HEK293 (cell line): Measurements from ENCODE around the gene DLGAP4.
"Not testable (repeated sequence)": the region's sequence is repeated elsewhere in the genome, so short reads cannot be mapped to it uniquely, and the experiment has no call there.

Source experiments
- CTCF ChIA-PET: fragments of 350-600 bp; formaldehyde crosslinking; extraction: SDS; loops from one replicate; lab custom pipeline; 2021; ENCODE audit warnings: antibody characterized with exemption; lab: Yijun Ruan, JAX
- POLR2A ChIA-PET: fragments of 300-600 bp; formaldehyde crosslinking; extraction: SDS; loops from one replicate; lab custom pipeline; 2020; ENCODE audit warnings: antibody characterized with exemption, inconsistent platforms; lab: Yijun Ruan, JAX
- H3K27ac ChIP-seq: fragments of 200-500 bp; sonication (Bioruptor generic); 2 replicates; pipeline ENCODE4 v1.5.1; 2014; ENCODE audit warnings: low read depth, low read length, control low read depth, inconsistent platforms; ENCODE audit errors: extremely low read depth
- H3K36me3 ChIP-seq, 2 experiments: fragments of 200-500 bp in 1 of 2; sonication (Bioruptor generic) in 1 of 2; 1 replicate in 1 of 2; 2 replicates in 1 of 2; pipeline ENCODE4 v1.5.1; 2014 to 2017; ENCODE audit warnings: inconsistent platforms in 2 of 2, low read length in 2 of 2; ENCODE audit not compliant: control insufficient read depth in 2 of 2, insufficient read depth in 1 of 2
- H3K4me1 ChIP-seq: fragments of 200-500 bp; sonication (Bioruptor generic); 2 replicates; pipeline ENCODE4 v1.5.1; 2014; ENCODE audit warnings: mild to moderate bottlenecking, low read length, inconsistent platforms; ENCODE audit not compliant: control insufficient read depth, insufficient read depth
- H3K4me3 ChIP-seq: 2 replicates; pipeline ENCODE4 v1.5.1; 2011; ENCODE audit warnings: low read depth, mild to moderate bottlenecking, control low read depth, low read length, moderate library complexity
- H3K9me3 ChIP-seq: fragments of 200-500 bp; sonication (Bioruptor generic); 2 replicates; pipeline ENCODE4 v1.5.1; 2014; ENCODE audit warnings: low read depth, low read length, inconsistent platforms; ENCODE audit not compliant: control insufficient read depth, insufficient read depth
- EGR2 ChIP-seq: fragments of 450-650 bp; formaldehyde crosslinking; IDR thresholded peaks from 2 replicates; pipeline ENCODE4 v1.5.1; 2016; ENCODE audit warnings: low read depth, missing biosample characterization, missing genetic modification characterization
- GFI1B ChIP-seq: fragments of 450-650 bp; formaldehyde crosslinking; IDR thresholded peaks from 2 replicates; pipeline ENCODE4 v1.5.1; 2016; ENCODE audit warnings: missing biosample characterization, missing genetic modification characterization
- GLI4 ChIP-seq: fragments of 450-650 bp; formaldehyde crosslinking; IDR thresholded peaks from 2 replicates; pipeline ENCODE4 v1.5.1; 2016; ENCODE audit warnings: missing biosample characterization, missing genetic modification characterization
- HOXD13 ChIP-seq: sonication (generic); formaldehyde crosslinking; IDR thresholded peaks from 2 replicates; pipeline ENCODE4 v1.8.0; 2022; ENCODE audit warnings: missing genetic modification reagents, borderline replicate concordance
- KLF1 ChIP-seq: fragments of 450-650 bp; formaldehyde crosslinking; IDR thresholded peaks from 2 replicates; pipeline ENCODE4 v1.5.1; 2016; ENCODE audit warnings: missing biosample characterization, missing genetic modification characterization
- KLF9 ChIP-seq: fragments of 450-650 bp; formaldehyde crosslinking; IDR thresholded peaks from 2 replicates; pipeline ENCODE4 v1.5.1; 2016; ENCODE audit warnings: missing biosample characterization, missing genetic modification characterization, low read depth
- OSR2 ChIP-seq: fragments of 450-650 bp; formaldehyde crosslinking; IDR thresholded peaks from 2 replicates; pipeline ENCODE4 v1.5.1; 2016; ENCODE audit warnings: missing biosample characterization, missing genetic modification characterization
- PRDM1 ChIP-seq: fragments of 450-650 bp; formaldehyde crosslinking; IDR thresholded peaks from 2 replicates; pipeline ENCODE4; 2016; ENCODE audit warnings: missing biosample characterization, missing genetic modification characterization
- REPIN1 ChIP-seq: fragments of 450-650 bp; formaldehyde crosslinking; IDR thresholded peaks from 2 replicates; pipeline ENCODE4 v1.5.1; 2017; ENCODE audit warnings: missing biosample characterization, missing genetic modification characterization, low read depth
- ZBTB7A ChIP-seq: fragments of 450-650 bp; formaldehyde crosslinking; IDR thresholded peaks from 2 replicates; pipeline ENCODE4 v1.5.1; 2016; ENCODE audit warnings: low read depth, missing biosample characterization, missing genetic modification characterization
- ZFHX2 ChIP-seq: fragments of 450-650 bp; formaldehyde crosslinking; conservative IDR thresholded peaks from 2 replicates; pipeline ENCODE4 v1.5.1; 2016; ENCODE audit warnings: missing biosample characterization, missing genetic modification characterization
- ZIC2 ChIP-seq: fragments of 450-650 bp; formaldehyde crosslinking; IDR thresholded peaks from 2 replicates; pipeline ENCODE4 v1.5.1; 2016; ENCODE audit warnings: missing biosample characterization, missing genetic modification characterization
- ZNF155 ChIP-seq: fragments of 450-650 bp; formaldehyde crosslinking; IDR thresholded peaks from 2 replicates; pipeline ENCODE4 v1.5.1; 2016; ENCODE audit warnings: missing biosample characterization, missing genetic modification characterization
- ZNF169 ChIP-seq: fragments of 450-650 bp; formaldehyde crosslinking; IDR thresholded peaks from 2 replicates; pipeline ENCODE4 v1.5.1; 2016; ENCODE audit warnings: missing biosample characterization, missing genetic modification characterization
- ZNF184 ChIP-seq: fragments of 450-650 bp; IDR thresholded peaks from 2 replicates; pipeline ENCODE4 v1.5.1; 2018; ENCODE audit warnings: missing biosample characterization, mild to moderate bottlenecking, missing genetic modification characterization
- ZNF202 ChIP-seq: fragments of 450-650 bp; formaldehyde crosslinking; IDR thresholded peaks from 2 replicates; pipeline ENCODE4 v1.5.1; 2016; ENCODE audit warnings: missing biosample characterization, missing genetic modification characterization, borderline replicate concordance
- ZNF221 ChIP-seq: fragments of 450-650 bp; formaldehyde crosslinking; IDR thresholded peaks from 2 replicates; pipeline ENCODE4 v1.5.1; 2017; ENCODE audit warnings: missing biosample characterization, missing genetic modification characterization, borderline replicate concordance
- ZNF302 ChIP-seq: fragments of 450-650 bp; formaldehyde crosslinking; IDR thresholded peaks from 2 replicates; pipeline ENCODE4 v1.5.1; 2016; ENCODE audit warnings: missing biosample characterization, missing genetic modification characterization, low read depth
- ZNF311 ChIP-seq: fragments of 450-650 bp; formaldehyde crosslinking; IDR thresholded peaks from 2 replicates; pipeline ENCODE4 v1.5.1; 2017; ENCODE audit warnings: missing biosample characterization, missing genetic modification characterization, borderline replicate concordance
- ZNF37A ChIP-seq: fragments of 450-650 bp; IDR thresholded peaks from 2 replicates; pipeline ENCODE4 v1.5.1; 2018; ENCODE audit warnings: missing biosample characterization, missing genetic modification characterization
- ZNF555 ChIP-seq: fragments of 450-650 bp; formaldehyde crosslinking; conservative IDR thresholded peaks from 2 replicates; pipeline ENCODE4 v1.5.1; 2017; ENCODE audit warnings: missing biosample characterization, mild to moderate bottlenecking, missing genetic modification characterization, inconsistent platforms
- ZNF600 ChIP-seq: fragments of 450-650 bp; formaldehyde crosslinking; IDR thresholded peaks from 2 replicates; pipeline ENCODE4 v1.5.1; 2016; ENCODE audit warnings: missing biosample characterization, missing genetic modification characterization

The DLGAP4 gene

GRCh38 chr20:36472637-36473090, 166.5 kb downstream of the DLGAP4 start (continued):
- peak; percentile 76 for TF ChIP-seq KLF9 (tag by site-specific recombination)
- TF ChIP-seq ZIC2 = no peak
- no peak for TF ChIP-seq OSR2
- no peak for TF ChIP-seq GFI1B
- no peak for TF ChIP-seq GLI4 (tag by site-specific recombination)
- peak; percentile 36; the same call in 1 of the 2 replicates for TF ChIP-seq PRDM1
- TF ChIP-seq ZNF311 = no peak

- Histone ChIP-seq H3K36me3 (no peaks in the 10 kb centered on the region), H3K4me3 (no peak overlapping the region), H3K27ac (no peak overlapping the region), H3K9me3 (no peaks in the 10 kb centered on the region), H3K4me1 (peaks cover 12% of the 10 kb centered on the region)
- TF ChIP-seq ZNF555 (tag by site-specific recombination) (no peak), ZBTB7A (tag by site-specific recombination) (no peak), HOXD13 (no peak), ZNF302 (no peak), REPIN1 (tag by site-specific recombination) (no peak), ZNF202 (no peak), ZNF155 (no peak), ZNF169 (tag by site-specific recombination) (no peak), ZNF37A (tag by site-specific recombination) (no peak)
- CTCF ChIA-PET = interaction anchor here (0.8 to 1.1 kb wide), 2 partner anchors 33 to 131 kb away, joined by 3 to 5 read pairs; no protein-coding TSS in a partner anchor
- POLR2A ChIA-PET = interaction anchor here (0.7 to 1.1 kb wide), 2 partner anchors 9 to 21 kb away, joined by 3 read pairs; no protein-coding TSS in a partner anchor
Observed at GRCh38 chr20:36473164-36473563, 167.0 kb downstream of the DLGAP4 start.

- TF ChIP-seq ZFHX2 (tag by site-specific recombination) (peak; percentile 59), ZNF221 (no peak), KLF1 (tag by site-specific recombination) (peak; percentile 45; the same call in 1 of the 2 replicates), ZNF600 (tag by site-specific recombination) (peak; percentile 56; the same call in 1 of the 2 replicates), EGR2 (tag by site-specific recombination) (peak; percentile 59; the same call in 1 of the 2 replicates), ZNF184 (tag by site-specific recombination) (no peak)
- Histone ChIP-seq H3K4me1 (peaks cover 11% of the 10 kb centered on the region), H3K9me3 (no peaks in the 10 kb centered on the region), H3K4me3 (no peak overlapping the region), H3K27ac (no peak overlapping the region), H3K36me3 (no peaks in the 10 kb centered on the region)
- CTCF ChIA-PET = no interaction called here
- POLR2A ChIA-PET = interaction anchor here (1.4 kb wide), 1 partner anchor 9 kb away, joined by 4 read pairs; no protein-coding TSS in a partner anchor
Observed at GRCh38 chr20:36474563-36474962, 168.4 kb downstream of the DLGAP4 start.

- POLR2A ChIA-PET = interaction anchor here (1.4 kb wide), 1 partner anchor 9 kb away, joined by 4 read pairs; no protein-coding TSS in a partner anchor
- CTCF ChIA-PET, H3K9me3 ChIP-seq, H3K4me3 ChIP-seq, H3K27ac ChIP-seq, H3K36me3 ChIP-seq: not testable (repeated sequence)
- H3K4me1 ChIP-seq = peaks cover 11% of the 10 kb centered on the region
Observed at GRCh38 chr20:36475054-36475453, 168.9 kb downstream of the DLGAP4 start.
